Hippocampal formation (tissue), 2 donors: Measurements from ENCODE around the gene DUSP8.

Experiments
- DNase-seq, 2 donors: peaks; one replicate each; lab custom pipeline; 2025; lab: John Stamatoyannopoulos, UW

Gene DUSP8

DNA sequence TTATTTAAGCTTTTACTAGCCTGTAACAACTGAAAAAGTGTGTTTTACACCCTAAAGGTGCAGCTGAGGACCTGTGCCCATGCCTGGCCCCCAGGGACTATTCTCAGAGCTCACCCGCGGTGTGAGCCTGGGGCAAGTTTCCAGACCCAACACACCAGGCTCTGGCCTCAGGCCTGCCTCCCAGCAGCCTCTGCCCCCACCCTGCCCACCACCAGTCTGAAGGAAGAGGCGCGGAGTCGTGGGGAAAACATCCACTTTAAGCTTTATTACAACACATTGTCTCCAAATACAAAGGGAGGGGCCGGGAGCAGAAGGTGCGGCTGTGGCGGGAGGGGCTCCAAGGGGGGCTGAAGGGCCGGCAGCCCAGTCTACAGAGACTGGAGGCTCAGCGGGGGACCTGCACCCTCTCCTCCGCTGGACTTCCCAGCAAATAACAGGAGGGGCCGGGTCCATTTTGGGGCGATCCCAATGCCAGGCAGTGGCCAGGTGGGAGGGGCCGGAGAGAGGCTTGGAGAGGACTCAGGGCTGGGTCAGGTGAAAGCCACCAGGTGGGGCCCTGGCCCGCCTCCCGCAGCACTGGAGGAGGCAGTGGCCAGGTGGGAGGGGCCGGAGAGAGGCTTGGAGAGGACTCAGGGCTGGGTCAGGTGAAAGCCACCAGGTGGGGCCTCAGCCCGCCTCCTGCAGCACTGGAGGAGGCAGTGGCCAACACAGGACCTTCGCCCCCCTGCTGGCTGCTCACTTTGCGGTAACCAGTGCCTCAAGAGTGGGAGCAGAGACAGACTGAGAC, 18.1 kb downstream of the DUSP8 start:
- no peak for DNase-seq

DNA sequence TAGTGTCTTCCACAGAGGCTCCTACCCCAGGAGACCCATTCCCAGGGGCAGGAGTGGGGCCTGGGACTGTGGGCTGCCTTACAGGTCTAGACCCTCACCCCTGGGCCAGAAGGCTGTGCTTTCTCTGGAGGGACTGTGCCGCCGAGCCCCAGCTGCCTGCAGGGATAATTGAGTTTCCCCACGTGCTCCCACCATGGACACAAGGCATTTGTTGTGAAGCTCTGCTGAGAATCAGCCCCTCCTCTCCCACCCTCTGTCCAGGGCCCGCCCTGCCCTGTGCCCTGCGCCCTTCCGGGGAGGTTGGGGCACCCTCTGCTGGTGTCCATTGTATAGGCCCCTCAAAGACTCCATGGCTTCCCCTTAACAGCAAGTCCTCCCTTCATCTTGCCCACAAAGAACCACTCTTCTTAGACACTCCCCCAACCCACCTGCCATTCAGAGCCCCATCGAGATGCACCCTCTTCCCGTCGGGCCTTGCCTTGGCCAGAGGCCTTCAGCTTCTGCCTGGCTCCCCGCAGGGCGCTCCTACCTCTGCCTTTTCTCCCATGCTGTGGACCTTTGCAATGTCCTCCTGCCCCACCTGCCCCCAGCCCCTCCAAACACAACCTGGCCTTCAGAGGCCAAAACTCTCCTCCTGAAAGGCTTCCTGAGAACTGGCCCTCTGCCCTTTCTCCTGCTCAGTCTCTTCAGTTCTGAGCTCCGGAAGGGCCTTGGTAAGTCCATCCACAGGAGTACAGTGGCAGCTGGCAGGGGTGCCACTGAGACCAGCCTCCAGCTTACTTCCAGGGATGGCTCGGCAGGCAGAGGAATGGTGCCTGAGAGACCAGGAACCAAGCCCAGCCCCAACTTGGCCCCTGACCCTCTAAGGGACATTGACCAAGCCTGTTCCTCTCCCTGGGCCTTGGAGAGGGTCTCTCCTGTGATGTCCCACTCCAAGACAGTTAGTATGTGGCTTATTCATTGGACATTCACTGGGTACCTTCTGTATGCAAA, 22.4 kb downstream of the DUSP8 start:
- DNase-seq: peak; percentile 43 to 65

DNA sequence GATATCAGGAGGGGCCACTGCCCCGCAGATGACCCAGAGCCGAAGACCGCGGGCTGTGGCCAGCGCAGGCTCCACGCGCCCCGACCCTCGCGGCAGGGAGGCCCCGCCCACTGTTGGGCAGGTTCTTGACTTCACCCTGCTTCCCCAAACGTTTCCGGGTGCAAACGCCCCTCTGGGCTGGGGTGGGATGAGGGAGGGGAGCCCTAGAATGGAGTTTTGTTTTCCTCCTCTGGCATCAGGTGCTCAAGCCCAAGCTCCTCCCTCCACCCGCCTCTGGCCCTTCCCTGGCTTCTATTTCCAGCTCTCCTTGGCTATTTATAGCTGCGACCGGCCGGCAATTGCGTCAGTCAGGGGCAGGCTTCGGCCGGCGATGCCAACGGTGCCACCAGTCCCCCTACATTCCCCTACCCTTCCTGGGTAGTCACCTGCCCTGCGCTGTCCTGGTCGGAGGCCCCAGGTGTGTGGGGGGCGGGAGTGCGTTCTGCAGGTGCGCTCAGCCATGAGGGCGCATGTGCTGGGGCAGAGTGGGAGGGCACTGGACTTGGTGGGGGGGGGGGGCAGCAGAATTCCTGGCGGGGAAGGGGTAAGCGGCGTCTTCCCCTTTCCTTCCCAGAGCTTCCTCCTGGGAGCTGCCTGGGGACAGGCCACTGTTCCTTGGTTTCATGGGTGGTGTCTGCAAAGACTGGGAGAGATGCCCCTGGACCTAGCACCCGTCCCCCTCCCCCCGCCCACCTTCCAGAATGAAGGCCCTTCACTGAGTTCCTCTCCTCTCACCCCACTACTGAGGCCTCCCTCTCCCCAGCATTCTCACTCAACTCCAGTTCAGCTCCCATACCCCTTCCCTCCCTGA, 23.6 kb downstream of the DUSP8 start:
- DNase-seq: no peak

DNA sequence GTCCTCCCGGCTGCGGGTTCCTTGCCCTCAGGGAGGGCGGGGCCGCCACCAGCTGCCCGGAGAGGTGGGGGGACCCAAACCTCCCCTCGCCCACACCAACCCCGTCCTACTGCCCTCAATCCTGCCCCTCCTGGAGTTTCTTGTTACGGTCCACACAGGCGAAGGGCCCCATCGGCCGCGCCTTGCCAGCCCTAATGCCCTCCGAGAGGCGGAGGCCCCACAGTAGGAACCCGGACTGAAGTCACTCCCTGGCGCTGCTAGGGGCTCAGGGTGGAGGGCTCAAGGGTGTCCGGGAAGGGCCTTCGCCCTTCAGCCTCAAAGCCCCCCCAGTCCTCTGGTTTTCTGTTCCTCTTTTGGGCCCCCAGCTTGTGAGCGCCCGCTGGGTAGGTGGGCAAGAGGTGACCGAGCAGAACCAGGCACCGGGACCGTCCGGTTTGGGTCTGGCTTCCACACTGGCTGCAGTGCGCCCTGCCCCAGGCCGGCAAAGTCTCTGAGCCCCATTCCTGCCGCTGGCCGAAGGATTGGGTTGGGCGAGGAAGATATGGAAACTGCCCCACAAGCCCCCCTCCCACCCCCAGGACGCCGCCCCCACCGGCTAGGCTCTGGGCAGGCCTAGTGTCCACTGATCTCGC, 24.5 kb downstream of the DUSP8 start:
- no peak for DNase-seq

DNA sequence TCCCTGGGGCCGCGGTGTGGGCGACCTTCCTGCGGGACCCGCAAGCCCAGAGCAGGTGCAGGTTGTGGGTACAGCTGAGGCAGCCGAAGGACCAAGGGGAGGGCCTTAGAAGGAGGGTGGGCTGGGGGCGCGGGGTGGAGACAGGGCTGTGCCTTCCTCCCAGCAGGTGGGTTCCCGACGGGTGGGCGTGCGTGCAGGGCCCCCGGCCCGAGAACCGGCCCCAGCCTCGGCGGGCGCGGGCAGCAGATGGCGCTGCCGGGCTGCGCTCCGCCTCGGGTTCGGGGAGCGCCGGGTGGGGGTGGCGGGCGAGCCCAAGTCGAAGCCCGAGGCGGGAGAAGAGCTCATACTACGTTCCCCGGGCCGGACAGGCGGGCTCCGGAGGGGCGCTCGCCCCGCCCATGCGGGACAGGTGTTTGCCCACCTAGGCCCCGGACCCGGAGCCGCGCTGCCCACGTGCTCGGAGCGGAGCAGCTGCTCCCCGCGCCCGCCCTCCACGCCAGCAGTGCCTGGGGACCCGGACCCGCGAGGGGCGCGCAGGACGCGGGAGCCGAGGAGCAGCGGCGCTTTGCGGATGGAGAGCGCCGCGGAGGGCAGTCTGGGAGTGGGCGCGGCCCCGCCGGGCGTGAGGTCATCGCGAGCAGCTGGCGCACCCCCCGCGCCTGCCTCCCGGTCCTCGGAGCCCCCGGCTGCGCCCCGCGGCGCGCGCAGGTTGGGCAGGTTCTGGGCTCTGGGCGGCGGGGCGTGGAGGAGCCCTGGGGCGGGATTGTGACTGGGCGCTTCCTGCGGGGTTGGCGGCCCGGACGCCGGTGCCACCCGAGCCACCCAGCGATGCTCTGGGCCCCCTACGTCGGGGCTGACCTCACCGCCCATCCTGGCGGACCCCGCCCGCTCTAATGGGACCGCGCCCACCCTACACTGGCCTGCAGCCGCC, 25.3 kb downstream of the DUSP8 start:
- peak in 1 of 2 donors; percentile 32 for DNase-seq

DNA sequence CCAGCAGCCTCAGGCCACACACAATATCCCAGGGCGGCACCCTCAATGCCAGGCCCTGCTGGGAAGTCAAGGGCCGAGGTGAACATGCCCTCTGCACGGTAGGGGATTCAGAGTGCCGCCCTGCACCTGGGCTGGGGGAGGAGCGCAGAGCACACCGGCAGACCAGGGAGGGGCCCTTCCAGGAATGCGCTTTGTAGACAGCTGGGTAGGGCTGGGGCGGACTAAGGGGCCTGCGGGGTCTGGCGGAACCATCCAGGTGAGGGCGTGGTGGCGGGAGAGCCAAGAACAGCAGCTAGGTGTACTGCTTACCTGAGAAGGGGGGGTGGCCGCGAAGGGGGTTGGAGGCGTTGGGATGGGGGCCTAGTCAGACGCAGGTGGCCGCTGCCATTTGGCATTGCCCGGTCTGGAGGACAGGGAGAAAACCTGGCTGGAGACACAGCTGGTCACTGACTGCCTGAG, 26.0 kb downstream of the DUSP8 start:
- DNase-seq: no peak

DNA sequence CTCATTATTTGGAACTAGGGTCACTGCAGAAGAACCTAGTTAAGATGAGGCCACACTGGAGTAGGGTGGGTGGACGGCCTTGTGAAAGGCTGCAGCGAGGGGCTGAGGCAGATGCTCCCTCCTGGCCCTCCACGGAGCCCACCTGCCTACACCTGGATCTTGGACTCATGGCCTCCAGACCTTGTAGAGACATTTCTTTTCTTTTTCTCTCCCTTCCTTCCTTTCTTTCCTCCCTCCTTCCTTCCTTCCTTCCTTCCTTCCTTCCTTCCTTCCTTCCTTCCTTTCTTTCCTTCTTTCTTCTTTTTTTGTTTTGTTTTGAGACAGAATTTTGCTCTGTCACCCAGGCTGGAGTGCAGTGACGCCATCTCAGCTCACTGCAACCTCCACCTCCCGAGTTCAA, 26.6 kb downstream of the DUSP8 start:
- DNase-seq: no peak

DNA sequence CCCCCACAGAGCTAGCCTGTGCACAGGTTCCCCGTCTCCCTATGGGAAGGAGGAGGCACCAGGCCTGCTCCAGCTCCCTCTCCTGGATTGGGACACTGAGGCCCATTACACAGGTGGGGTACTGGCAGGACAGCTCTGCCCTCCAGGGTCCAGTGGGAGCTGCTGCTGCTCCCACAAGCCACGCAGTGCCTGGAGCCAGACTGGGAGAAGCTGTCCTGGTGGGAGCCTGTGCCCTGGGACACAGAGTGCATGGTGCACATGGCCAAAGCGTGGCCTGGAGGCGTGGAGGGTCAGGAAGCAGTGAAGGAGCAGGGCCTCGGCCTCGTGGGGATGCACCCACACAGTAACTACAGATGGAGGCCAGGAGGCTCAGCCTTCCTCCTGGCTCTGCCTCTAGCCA, 27.5 kb downstream of the DUSP8 start:
- DNase-seq: no peak

DNA sequence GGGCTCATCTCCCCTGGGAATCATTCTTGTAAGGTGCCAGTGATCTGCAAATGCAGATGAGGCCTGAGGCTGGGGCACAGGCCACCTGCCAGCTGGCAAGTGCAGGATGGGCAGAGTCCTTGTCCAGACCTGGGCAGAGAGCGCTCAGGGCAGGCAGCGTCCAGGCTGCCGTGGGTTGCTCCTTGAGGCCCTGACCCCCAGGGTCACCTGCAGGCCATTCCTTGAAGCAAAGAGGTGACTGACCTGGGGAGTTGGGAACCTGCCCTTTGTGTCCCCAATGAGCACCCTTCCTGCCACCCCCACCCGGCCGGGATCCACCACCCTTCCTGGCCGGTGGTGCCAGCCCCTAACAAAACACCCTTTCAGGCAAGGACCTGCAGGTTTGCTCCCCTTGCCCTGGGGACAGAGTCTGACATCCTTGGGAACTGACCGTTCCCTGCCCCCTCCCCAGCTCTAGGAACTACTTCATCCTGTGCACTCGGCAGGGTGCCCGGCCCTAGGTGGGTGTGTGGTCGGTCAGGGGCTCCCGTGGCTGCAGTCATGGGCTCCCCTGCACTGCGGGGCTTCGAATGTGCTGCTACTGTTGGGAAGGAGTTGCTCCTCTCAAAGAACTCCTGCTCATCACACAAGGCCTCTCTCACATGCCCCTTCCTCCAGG, 28.3 kb downstream of the DUSP8 start:
- DNase-seq: no peak

DNA sequence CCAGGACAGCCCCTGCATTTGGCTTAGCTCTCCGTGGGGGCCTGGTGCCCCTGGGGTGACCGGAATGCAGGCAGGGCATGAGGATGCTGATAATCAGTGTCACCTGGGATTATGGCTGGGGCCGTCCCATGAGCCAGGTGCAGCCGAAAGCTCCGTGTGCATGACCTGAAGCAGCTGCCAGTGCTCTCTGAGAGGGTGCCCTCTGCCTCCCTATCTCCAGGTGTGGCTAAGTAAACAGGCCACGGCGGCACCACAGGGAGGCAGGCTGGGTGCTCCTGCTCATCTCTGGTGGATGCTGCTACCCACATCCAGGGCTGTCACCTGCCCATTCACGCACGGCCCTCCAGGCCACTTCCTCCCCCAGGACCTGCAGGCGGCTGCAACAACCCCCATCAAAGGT, 29.8 kb downstream of the DUSP8 start:
- DNase-seq: no peak

DNA sequence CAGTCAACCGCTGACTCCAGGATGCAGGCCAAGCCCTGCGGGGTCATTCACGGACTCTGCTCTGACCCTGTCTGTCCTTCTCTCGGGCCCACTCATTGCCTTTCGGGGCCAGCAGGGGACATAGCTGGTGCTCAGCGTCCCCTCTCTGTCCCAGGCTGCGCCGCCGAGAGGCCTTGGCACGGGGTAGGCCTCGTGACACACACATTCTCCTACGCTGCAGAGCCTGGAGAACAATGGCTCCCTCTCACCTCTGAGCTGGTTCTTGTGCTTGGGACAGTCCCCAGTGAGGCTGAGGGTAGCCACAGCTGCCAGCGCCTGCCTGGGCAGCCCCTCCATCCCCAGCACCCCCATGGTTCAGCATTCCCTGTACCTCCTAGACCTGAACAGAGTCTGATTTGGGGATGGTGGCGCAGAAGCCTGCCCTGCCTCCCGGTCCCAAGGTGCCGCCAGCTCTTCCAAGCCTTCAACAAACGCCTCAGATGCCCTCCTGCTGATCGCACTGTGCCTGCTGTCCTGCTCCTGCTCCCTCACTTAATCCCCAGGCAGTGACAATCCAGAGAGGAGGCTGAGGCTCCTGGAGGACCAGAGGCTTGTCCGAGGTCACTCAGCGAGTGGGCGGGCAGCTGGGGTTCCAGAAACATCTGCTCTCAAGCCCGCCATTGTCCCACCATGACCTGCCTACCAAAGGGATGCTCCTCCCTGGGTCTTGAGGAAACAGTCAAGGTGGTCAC, 30.4 kb downstream of the DUSP8 start:
- DNase-seq: peak; percentile 69 to 77

DNA sequence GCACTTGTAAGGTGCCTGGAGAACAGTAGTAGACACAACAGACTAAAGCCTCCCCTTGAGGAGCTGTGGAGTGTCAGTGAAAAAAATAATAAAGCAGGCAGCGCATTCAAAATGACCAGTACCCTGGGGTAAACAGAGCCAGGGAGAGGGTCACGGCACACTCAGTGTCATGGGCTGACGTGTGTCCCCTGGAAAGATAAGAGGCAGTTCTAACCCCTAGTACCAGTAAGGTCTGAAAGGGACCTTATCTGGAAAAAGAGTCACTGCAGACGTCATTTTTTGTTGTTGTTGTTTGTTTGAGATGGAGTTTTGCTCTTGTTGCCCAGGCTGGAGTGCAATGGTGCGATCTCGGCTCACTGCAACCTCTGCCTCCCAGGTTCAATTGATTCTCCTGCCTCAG, 32.0 kb downstream of the DUSP8 start:
- no peak for DNase-seq

DNA sequence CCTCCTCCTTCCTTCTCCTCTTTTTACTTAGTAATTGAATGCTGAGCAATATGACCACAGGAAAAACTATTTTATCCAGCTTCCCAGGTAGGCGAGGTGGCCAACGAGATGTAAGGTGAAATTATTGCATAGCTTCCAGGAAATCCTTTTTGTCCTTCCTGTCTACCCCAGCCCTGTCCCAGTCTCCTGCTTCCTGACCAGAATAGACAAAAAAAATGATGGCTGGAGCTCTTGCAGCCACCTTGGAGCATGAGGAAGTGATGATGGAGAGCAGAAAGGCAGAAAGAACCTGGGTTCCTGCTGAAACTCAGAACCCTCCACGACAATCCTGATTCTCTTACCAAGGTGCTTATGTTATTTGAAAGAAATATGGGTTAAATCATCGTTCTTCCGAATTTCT, 33.9 kb downstream of the DUSP8 start:
- DNase-seq: no peak

DNA sequence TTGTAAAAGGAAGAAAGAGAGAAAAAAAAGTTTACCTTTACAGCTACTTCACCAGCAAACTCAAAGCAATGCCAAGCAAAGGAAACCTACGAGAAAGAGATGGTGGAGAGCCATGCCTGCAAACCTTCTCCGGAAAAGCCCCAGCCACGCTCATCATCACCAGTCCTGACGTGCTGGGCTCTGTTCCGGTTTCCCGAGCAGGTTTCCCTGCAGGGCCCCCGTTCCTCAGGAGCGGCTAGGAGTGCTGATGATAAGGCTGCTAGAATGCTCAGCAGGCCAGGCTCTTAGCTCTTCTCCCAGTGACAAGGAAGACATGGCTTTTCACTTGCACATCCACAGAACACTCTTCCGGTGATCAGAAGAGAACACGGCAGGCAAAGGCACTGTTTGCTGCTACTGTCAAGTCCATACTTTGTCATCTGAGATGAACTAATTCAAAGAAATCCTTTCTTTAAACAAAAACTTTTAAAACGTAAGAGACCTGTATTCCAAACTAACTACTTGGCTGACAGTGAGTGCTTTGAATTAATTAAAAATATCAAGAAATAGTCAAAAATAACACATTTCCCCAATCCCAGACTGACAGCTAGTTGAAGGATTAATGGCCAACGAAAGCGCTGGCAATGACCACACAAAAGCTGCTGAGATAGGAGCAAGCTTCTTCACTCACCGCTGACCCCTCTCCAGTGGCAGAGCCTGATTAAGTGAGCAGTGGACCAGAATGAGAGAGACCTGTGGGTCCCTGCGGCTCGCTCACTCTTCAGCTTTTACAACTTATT, 35.8 kb downstream of the DUSP8 start:
- no peak for DNase-seq

DNA sequence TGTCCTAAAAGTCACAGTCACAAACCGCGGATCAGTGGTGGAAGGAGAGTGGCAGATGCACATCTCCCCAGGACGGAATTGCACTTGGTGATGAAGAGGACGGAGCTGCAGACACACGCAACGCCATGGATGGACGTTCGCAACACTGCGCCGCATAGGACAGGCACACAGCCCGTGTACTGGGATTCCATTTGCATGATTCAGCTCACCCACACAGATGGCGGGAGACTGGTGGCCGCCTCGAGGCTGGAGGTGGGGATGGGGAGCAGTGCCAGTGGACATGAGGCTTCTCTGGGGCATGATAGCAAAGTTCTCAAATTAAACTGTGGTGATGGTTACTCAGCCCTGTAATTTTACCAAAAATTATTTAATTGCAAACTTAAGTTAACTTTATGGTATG, 37.4 kb downstream of the DUSP8 start:
- DNase-seq: no peak

DNA sequence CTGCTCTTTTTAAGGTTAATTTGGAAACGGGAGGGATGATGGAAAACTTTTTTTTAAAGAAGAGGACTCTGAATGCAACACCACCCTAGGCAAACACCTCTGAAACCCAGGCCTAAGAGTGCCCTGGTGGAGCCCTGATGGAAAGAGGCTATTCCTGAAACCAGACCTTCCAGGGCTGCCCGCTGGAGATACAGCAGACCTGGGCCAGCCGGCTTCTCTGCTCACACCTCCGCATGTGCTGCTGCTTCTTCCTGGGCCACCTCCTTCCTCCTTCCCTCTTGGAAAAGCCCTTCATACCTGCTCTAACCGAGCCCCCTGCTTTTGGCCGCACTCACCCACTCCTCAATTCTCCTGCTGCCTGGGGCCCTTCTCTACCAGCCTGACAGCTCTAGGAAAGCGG, 37.9 kb downstream of the DUSP8 start:
- no peak for DNase-seq

DNA sequence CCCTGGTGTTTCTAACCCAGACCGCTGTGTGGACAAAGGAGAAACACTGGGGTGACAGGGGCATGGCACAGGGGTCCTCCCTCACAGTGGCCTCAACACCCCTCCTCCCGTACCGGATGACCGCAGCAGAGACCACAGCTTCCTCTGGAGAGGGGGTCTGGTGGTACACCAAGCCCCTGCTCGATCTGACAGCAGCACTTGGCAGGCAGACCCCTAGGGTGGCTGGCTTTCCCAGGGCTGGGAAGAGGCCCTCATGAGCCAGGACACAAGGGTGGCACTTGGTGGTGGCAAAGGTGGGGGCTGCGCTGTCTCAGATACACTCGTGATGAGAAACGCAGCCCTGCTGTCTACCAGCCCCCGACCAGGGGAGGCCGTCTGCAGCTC, 38.7 kb downstream of the DUSP8 start:
- no peak for DNase-seq

DNA sequence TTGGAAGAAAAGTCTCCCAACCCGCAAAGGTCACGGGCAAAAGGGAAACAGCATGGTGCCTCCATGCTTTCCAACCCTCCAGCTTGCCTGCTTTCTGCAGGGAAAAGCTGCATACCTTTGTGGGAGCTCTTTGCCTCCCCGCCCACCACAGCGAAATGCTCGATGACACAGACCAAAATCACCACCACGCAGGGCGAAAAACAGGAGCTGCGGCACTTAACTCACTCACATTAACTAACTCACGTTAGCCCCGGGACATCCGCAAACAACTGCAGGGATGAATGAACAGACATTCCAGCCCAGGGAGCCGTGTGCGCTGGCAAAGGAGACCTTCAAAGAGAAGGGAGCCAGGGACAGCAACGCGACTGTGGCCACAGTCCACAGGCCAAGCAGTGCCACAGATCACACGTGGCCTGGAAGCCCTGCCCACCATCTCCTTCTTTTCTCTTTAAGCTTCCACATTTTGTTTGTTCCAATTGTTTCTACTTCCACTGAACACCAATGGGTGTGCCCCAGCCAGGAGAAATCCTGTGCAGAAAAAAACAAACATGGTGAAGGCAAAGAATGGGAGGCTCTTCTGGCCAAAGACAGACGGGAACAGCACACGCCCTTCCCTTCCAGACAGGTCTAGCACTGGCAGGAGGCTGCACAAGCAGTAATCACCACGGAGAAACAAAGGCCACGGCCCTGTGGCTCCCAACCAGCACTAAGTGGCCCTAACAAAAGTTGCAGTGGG, 39.3 kb downstream of the DUSP8 start:
- no peak for DNase-seq
